HG03558 (cell line): ENCODE results near the gene CDK8.

ENCODE experiments used
- ATAC-seq: cut with Tn5 transposase; IDR thresholded peaks from one replicate; pipeline ENCODE4 v1.9.1; 2021; ENCODE audit warnings: moderate number of reproducible peaks; ENCODE audit not compliant: unreplicated experiment; ENCODE audit errors: extremely low read depth

Gene CDK8

GRCh38 chr13:26433776-26434175 lies 179.8 kb downstream of the CDK8 start:
- ATAC-seq = no peak

- ATAC-seq = no peak
Observed at GRCh38 chr13:26435171-26435570, 181.2 kb downstream of the CDK8 start.

GRCh38 chr13:26435646-26436045 lies 181.7 kb downstream of the CDK8 start:
- ATAC-seq = no peak

GRCh38 chr13:26436914-26437313 lies 183.0 kb downstream of the CDK8 start:
- ATAC-seq = no peak

- no peak for ATAC-seq
Observed at GRCh38 chr13:26440111-26440510, 186.2 kb downstream of the CDK8 start.

GRCh38 chr13:26441476-26441875 lies 187.5 kb downstream of the CDK8 start:
- ATAC-seq = no peak

GRCh38 chr13:26442541-26442940 lies 188.6 kb downstream of the CDK8 start:
- no peak for ATAC-seq

GRCh38 chr13:26445092-26445491 lies 191.2 kb downstream of the CDK8 start:
- no peak for ATAC-seq

DNA sequence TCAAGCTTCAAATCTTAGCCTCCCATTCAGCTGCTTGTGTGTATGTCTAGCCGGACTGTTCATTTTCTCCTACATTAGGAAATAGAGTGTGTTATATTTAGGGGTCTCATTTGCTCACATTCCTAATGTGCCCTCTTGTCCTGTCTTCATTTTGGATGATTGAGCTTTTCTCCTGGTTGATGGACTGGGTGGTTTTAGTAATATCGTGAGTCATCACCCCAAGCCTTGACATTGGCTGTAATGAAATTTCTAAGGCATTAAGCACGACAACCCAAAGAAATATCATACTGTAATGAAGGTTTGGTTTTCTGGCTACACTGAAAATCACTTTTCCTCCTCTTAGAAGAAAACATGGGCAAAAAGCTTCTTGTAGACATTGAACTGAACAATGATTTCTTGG lies 192.8 kb downstream of the CDK8 start:
- ATAC-seq = no peak

DNA sequence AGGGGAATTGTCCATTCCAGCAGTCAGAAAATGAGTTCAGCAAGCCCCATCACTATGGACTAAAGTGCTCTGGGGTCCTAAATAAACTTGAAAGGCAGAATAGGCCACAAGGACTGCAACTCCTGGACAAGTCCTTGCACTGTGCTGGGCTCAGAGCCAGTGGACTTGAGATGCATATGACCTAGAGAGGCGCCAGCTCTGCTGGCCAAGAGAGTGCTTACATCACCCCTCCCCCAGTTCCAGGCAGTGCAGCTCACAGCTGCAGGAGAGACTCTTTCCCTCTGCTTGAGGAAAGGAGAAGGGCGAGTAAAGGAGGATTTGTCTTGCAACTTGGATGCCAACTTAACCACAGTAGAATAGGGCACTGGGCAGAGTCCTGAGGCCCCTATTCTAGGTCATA lies 194.1 kb downstream of the CDK8 start:
- no peak for ATAC-seq

DNA sequence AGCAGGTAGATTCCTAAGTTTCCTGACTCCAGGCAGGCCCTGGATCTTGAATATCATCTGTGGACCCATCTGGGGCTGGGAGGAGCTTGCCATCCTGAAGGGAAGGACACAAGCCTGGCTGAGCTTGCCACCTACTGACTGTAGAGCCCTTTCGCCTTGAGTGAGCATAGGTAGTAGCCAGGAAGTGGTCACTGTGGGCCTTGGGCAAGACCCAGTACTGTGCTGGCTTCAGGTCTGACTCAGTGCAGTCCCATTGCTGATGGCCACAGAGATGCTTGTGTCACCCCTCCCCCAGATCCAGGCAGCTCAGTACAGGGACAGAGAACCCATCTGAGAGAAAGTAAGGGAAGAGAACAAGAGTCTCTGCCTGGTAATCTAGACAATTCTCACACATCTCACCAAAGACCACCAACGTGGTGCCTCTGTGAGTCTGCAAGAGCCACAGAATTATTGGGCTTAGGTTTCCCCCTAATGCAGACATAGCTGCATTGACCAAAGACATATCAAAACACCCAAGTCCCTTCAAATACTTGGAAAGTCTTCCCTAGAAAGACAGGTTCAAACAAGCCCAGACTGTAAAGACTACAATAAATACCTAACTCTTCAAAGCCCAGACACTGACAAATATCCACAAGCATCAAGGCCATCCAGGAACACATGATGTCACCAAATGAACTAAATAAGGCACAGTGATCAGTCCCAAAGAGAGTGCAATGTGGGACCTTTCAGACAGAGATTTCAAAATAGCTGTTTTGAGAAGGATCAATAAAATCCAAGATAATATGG lies 195.3 kb downstream of the CDK8 start:
- ATAC-seq = no peak
